Suprapubic skin (tissue), 3 donors: Measurements from ENCODE around the gene CYTH3.

Experiments used
- POLR2AphosphoS5 ChIP-seq, 3 donors: sonication (generic); formaldehyde crosslinking; IDR thresholded peaks; one replicate each; pipeline ENCODE4 v1.6.1; 2017; ENCODE audit warnings: antibody characterized with exemption in 3 of 3
- TF ChIP-seq, protein P1 (sequence below), 2 donors: fragments of 200-600 bp in 1 of 2; fragments of 450-650 bp in 1 of 2; sonication (generic) in 1 of 2; IDR thresholded peaks; one replicate each; pipeline ENCODE4 v1.5.1; 2016 to 2019; ENCODE audit warnings: antibody characterized with exemption in 2 of 2, mild to moderate bottlenecking in 1 of 2, moderate library complexity in 1 of 2

DNA sequence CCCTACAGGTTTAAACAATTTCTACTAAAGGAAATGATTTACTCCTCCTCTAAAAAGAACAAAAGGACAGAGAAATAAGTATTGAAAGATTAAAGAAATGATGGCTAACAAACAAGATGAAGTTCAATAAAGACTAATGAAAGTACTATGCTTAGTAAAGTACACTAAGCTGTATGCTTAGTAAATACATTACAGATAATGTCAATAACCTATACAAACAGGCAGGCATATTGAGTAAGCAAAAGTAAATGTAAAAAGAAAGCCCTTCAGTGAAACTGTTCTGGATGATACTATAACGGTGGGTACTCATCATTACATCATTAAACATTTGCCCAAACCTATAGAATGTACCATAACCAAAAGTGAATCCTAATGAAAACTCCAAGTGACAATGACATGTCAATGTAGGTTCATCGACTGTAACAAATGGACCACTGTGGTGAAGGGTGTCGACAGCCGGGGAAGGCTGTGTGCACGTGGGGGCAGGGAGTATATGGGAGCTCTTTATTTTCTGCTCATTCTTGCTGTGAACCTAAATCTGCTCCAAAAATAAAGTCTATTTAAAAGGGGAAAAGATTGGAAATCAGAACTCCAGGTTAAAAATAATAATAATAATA is 34.0 kb downstream of the CYTH3 start:
- TF ChIP-seq, protein P1, sequence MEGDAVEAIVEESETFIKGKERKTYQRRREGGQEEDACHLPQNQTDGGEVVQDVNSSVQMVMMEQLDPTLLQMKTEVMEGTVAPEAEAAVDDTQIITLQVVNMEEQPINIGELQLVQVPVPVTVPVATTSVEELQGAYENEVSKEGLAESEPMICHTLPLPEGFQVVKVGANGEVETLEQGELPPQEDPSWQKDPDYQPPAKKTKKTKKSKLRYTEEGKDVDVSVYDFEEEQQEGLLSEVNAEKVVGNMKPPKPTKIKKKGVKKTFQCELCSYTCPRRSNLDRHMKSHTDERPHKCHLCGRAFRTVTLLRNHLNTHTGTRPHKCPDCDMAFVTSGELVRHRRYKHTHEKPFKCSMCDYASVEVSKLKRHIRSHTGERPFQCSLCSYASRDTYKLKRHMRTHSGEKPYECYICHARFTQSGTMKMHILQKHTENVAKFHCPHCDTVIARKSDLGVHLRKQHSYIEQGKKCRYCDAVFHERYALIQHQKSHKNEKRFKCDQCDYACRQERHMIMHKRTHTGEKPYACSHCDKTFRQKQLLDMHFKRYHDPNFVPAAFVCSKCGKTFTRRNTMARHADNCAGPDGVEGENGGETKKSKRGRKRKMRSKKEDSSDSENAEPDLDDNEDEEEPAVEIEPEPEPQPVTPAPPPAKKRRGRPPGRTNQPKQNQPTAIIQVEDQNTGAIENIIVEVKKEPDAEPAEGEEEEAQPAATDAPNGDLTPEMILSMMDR (IDR thresholded peaks at IDR 0.05) = no peak
- TF ChIP-seq POLR2AphosphoS5 (IDR thresholded peaks at IDR 0.05) = no peak
